GM10847 (cell line): ENCODE data around the gene TARS2.

Experiments
- POLR2A ChIP-seq: IDR thresholded peaks from 2 replicates; pipeline ENCODE4 v1.6.1; 2011; ENCODE audit not compliant: insufficient read length; ENCODE audit errors: extremely low read depth

Gene TARS2

DNA sequence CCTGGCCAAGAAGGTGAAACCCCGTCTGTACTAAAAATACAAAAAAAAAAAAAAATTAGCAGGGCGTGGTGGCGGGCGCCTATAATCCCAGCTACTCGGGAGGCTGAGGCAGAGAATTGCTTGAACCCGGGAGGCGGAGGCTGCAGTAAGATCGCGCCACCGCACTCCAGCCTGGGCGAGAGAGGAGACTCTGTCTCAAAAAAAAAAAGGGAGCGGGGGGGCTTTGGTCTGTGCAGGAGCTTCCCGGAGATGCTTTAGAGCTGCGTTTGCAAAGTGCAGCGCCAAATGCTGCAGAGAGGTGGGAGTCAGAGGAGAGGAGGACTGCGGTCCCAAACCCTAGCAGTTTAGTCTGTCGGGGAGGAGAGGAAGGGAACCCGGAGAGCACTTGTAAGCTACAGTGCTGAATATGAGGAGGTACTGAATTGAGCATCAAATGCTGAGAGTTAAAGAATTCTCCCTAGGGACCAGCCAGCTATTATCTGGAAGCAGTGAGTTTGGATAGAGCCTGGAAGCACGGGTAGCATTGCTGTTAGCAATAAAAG is 28.9 kb downstream of the TARS2 start:
- TF ChIP-seq POLR2A = no peak

DNA sequence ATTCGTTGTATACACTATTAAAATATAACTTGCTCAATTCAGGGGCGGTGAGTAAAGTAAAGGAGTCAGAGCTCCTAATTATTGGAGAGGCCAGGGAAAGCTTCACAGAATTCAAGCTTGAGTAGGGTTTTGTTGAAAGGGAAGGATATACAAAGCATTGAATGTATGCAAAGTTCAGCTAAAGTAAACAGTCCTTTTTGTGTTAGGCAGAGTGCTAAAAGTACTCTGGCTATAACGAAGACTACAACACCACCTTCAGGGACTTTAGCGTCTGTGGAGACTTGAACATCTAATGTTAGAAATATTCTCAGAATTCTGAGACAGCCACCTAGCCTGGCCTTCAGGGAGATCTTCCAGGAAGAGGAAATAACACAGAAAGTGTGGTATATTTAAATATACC is 29.4 kb downstream of the TARS2 start:
- TF ChIP-seq POLR2A = no peak

DNA sequence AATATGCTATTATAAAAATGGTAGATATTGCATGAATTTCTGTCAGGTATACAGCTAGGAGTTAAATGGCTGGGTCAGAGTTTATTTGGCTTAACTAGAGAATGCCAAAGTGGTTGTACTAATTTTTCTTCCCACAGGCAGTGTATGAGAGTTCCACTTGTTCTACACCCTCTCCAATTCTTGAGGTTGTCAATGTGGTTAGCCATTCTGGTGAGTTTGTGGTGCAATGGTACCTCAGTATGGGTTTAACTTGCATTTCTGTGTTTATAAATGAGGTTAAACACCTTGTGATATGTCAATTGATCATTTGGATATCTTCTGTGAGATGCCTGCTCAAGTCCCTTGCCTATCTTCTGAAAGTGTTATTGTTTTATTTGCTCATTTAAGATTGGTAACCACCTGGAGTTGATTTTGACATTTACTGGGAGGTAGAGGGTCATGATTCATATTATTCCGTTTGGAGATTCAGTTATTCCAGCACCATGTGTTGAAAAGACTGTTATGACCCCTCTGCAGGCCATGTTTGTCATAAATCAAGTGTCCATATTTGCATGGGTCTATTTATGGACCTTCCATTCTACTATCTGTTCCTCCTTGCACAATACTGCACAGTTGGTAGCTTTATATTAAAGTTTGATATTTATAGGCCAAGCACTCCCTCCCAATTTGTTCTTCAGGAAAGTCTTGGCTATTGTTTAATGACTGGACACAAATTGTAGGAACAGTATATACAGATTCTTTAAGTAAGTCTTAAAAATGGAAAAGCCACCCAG is 34.2 kb downstream of the TARS2 start:
- TF ChIP-seq POLR2A = no peak

DNA sequence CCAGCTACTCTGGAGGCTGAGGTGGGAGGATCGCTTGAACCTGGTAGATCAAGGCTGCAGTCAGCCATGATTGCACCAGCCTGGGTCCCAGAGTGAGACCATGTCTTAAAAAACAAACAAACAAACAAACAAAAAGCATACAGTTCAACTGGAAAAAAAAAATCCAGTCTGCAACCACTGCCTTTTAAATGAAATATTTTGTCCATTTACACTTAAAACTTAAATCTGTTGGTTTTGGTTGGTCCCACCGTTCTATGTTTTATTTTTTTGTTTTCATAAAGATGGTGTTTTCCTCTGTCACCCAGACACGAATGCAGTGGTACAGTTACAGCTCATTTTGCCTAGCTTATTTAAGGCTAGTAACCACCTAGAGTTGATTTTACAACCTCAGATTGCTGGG is 38.1 kb downstream of the TARS2 start:
- no peak for TF ChIP-seq POLR2A

DNA sequence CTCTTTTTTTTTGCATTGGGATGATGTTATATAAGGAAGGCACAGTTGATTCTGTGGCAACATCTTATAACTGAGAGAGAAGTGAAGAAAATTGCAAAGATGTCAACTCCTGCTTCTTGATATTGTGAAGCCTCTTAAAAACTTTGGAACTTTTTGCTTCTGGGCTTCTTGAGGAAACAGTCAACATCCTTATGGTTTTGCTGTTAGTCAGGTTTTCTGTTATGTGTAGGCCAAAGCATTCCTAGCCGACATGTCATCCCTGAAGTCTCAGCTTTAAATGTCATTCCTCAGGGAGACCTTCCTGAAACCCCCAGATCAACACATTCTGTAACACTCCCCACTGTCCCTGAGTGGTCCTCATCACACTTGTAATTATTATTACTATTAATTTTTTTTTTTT is 41.0 kb downstream of the TARS2 start:
- TF ChIP-seq POLR2A = no peak

DNA sequence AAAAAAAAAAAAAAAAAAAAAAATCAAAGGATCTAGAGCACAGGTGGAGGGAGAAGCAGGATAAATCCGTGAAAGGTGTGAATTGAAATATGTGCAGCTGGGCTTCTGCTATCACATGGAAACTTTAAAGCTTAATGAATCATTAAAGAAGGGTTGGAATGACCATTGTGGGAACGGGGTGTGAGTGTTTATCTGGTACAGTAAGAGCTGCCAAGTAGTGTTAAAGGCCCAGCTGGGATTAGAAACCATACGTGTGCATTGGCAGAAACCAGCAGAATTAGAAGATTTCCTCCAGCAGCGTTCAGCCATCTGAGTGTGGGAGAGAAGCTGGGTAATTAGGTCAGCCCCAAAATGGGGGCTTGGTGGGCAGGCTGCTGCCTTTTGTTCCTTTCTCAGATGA is 41.8 kb downstream of the TARS2 start:
- TF ChIP-seq POLR2A = no peak

DNA sequence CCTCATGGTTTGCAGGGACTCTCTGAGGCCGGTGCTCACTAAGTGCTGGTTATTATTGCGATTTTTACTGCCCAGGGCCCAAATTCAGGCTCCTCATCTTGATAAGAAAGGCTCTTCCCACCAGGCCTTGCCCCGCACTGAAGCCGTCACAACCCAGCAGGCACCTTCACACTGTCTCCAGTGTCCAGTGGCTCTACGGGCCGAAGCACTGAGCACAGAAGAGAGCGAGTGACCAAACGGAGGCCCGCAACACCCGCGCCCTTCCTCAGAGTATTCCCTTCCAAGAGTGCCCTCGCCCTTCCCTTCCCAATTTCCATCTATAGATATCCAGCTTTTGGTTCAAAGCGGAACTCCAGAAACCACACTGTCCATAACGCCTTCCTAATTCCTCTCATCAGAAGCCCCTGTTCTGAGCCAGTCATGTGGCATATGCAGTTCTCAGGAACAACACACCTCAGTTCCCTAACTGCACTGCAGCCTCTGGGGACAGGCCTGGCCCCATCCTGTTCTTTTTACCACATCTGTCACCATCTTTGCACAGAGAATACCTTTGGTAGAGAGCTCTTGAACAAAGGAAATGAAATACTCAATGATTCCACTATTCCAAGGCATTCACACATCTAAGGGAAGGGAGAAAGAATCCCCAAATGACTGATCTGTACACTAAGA is 43.4 kb downstream of the TARS2 start:
- no peak for TF ChIP-seq POLR2A

DNA sequence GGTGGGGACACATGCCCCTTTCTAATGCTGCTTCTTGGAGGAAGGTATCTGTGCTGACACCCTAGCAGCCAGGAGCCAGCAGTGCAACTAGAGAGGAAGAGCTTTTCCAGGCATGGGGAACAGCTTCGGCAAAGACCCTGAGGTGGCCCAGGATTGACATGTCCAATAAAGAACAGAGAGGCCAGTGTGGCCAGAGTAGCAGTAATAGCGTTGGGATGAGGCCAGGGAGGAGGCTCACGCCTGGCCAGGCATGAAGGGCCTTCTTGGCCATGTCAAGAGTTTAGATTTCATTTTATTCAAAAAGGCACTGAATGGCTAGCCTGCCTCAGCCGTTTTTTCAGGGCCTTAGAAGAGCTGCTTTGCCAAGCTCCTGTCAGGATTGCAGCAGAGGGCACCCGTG is 45.6 kb downstream of the TARS2 start:
- no peak for TF ChIP-seq POLR2A

DNA sequence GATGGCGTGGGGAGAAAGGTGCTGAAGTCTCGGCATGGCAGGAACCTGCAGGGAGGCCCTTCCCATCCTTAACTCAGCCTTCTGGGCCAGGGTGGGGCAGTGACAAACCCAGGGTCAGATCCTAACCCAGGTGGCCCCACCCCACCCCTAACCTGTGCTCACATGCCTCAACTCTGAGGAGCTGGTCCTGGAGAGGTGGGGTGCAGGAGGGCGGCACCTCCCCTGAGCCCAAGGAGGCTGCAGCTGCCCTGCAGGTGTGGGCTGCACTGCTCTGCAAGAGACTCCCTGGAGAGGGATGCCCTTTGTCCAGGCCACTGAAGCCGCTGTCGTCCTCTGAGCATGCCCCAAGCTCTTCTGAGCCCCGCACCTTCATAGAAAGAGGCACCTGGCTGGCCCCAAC is 46.8 kb downstream of the TARS2 start:
- TF ChIP-seq POLR2A = no peak

DNA sequence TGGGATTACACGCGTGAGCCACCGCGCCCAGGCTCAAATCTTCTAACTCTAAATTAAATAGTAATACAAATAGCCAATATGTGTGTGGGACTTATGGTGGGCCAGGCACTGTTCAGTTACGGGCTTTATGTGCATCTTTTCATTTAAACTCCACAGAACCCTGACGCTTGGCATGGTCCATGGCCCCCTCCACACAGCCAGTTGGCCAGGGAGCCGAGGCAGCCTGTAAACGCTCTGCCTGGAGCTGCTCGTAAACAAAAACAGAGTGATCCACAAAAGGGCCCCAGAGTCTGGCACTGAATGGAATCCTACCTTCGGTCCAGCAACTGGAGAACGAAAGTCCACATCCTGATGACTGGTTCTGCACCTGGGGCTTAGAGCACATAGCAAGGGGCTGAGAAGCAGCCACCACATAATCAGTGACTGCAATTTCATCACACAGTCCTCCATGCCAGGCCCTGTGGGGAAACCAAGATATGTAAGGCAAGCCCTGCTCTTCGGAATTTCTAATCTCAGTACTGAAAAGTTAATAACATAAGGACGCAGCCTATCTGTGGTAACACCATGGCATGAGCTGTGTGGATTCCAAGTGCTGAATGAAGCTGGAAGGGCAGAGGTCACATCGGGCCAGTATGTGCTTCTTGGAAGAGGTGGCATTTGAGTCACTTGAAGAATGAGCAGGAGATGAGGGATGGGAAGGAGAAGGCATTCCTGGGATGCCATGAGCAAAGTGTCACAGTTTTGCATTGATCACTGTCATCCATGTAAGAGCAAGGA is 48.5 kb downstream of the TARS2 start:
- TF ChIP-seq POLR2A = no peak

DNA sequence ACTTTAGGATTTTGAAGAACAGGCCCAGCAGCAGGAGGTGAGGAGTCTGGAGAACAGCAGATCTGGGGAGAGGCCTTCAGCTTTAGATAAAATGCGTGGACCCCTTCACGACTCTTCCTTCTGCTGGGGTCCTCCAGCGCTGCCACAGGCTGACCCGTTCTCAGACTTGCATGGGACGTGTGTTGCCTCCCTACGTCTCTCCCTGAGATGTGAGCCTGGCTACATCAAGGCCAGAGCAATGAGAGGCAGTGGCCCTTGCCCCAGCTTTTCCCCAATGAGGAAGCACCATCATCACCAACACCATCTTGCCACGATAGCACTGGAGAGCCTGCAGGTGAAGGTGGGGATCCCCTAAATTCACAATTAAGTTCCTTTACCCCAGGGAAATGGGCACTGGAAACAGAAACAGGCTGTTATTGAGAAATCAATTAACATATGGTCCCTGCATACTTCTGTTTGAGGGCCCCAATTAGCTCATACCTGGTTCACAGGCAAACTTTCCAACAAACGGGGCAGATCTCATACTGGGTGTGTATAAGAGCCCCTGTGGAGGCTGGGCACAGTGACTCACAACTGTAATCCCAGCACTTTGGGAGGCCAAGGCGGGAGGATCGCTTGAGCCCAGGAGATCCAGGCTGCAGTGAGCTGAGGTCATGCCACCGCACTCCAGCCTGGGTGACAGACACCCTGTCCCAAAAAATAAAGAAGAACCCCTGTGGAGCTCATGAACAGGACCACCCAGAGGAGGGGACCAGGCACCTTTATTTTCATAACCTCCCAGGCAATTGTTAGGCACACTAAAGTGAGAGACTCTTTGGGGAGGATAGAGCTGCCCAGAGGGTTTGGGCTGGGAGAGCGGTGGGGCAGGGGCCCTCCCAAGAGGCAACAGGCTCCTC is 49.9 kb downstream of the TARS2 start:
- no peak for TF ChIP-seq POLR2A

DNA sequence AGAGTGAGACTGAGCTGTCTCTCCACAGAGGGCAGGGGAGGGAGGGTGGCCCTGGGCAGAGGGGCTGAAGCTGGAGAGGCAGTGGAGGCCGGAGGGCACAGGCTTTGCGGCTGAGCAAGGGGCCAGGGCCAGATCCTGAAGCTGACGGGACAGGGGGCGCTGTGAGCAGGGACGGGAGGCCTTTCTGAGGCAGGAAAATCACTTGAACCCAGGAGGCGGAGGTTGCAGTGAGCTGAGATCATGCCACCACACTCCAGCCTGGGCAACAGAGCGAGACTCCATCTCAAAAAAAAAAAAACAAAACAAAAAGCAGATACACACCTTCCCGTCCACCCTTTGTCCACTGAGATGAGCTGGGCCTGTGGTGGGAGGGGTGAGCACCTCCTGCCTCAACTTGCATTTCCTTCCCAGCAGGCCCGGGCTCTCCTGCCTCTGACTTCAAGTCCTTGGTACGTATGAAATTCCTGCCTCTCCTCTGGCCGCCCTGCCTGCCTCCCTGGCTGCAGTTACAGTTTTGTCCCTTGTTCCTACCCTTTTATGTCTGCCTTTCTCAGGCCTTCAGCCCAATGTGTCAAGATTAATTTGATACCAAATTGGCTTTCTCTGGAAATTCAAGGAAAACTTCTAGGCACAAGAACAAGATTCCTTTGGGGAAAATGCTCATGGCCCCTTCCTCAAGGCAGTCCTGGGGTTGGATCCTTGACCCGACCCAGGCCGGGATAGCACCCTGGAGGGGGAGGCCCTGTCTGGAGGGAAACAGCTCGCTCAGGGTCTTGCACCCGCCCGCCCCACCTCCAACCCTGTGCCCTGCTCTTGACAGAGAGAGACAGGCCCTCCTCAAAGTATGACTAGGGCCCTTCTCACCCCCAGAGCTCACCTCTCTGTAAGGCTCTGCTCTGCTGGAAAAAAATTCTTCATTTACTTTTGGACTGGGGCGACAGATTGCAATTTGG is 50.8 kb downstream of the TARS2 start:
- TF ChIP-seq POLR2A = no peak

DNA sequence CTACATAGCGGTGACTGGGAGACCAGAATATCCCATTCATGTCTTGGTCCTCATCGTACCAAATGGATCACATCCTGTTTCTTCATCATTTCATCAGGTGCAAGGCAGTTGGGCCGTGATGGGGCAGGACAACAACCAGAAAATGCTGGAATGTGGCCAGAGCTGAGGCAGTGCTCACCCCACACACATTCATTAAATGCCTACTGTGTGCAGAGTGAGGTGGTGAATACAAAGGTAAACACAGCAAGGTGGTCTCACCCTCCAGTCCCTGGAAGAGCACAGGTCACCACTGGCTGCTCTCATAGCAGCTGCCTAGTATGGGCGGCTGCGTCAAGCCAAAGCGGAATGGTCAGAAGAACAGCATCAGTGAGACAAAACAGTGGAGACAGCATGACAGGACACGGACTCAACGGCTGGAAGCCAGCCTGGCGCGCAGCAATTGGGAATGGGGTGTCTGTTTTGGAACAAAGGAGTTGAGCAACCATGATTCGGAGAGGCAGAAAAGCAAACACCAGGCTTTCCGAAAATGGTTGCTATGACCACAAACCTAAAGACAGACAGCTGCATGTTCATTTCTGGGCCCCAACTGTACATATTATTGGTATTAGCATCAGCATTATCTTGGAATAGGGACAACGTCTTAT is 56.4 kb downstream of the TARS2 start:
- no peak for TF ChIP-seq POLR2A
